GM12875 (cell line): ENCODE measurements around the gene IFNG-AS1.

Source experiments
- H3K4me3 ChIP-seq: one replicate; pipeline ENCODE4 v1.5.1; 2011; ENCODE audit warnings: low read depth, low read length, control low read depth
- CTCF ChIP-seq: IDR thresholded peaks from 2 replicates; pipeline ENCODE4 v1.5.1; 2011; ENCODE audit warnings: low read depth, mild to moderate bottlenecking, control low read depth, inconsistent platforms, low read length, moderate library complexity, borderline replicate concordance; ENCODE audit not compliant: insufficient read depth

Gene IFNG-AS1

GRCh38 chr12:68013181-68013580 lies 23.9 kb downstream of the IFNG-AS1 start:
- TF ChIP-seq CTCF, result no peak
- no peak overlapping the region for H3K4me3 ChIP-seq

GRCh38 chr12:68016136-68016535 lies 26.9 kb downstream of the IFNG-AS1 start:
- H3K4me3 ChIP-seq, result no peak overlapping the region
- TF ChIP-seq CTCF, result no peak

- no peak overlapping the region for H3K4me3 ChIP-seq
- TF ChIP-seq CTCF, result no peak
Observed at GRCh38 chr12:68018315-68018714, 29.1 kb downstream of the IFNG-AS1 start.

- TF ChIP-seq CTCF, result no peak
- H3K4me3 ChIP-seq, result no peak overlapping the region
Observed at GRCh38 chr12:68020049-68020448, 30.8 kb downstream of the IFNG-AS1 start.

- TF ChIP-seq CTCF, result no peak
Observed at GRCh38 chr12:68020699-68021098, 31.5 kb downstream of the IFNG-AS1 start.

GRCh38 chr12:68028647-68029046 lies 39.4 kb downstream of the IFNG-AS1 start:
- no peak for TF ChIP-seq CTCF
- no peak overlapping the region for H3K4me3 ChIP-seq

More at GRCh38 chr12:68020699-68021098, 31.5 kb downstream of the IFNG-AS1 start:
- no peak overlapping the region for H3K4me3 ChIP-seq

- H3K4me3 ChIP-seq, result no peak overlapping the region
- no peak for TF ChIP-seq CTCF
Observed at GRCh38 chr12:68030248-68030647, 41.0 kb downstream of the IFNG-AS1 start.
